ENCODE measurements around the gene SERINC4.

Gene SERINC4

DNA sequence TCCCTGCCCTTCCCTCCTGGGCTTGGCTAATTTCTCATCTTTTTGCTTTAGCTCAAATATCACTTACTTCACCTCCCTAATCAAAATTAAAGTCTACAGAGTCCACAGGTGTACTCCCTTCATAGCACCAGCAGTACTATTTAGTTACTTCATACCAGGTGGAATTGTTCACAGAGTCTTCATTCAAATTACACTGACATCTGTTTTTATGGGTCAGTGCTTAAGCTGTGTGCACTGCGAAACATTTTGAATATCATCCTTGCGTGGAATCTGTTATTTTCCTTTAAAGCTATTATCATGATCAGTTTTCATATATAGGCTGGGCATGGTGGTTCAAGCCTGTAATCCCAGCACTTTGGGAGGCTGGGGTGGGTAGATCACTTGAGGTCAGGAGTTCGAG is 10.6 kb downstream of the SERINC4 start:
- TF ChIP-seq RARB (CRISPR knock-in tag; IDR thresholded peaks at IDR 0.05) (no peak), TCF4 (CRISPR knock-in tag; IDR thresholded peaks at IDR 0.05; ENCODE audit: borderline replicate concordance) (no peak), ZC3H10 (CRISPR knock-in tag; IDR thresholded peaks at IDR 0.05) (no peak), SNAI2 (CRISPR knock-in tag; IDR thresholded peaks at IDR 0.05) (no peak), ZNF8 (CRISPR knock-in tag; IDR thresholded peaks at IDR 0.05) (no peak), ZFP30 (CRISPR knock-in tag; IDR thresholded peaks at IDR 0.05) (no peak), PPARA (CRISPR knock-in tag; IDR thresholded peaks at IDR 0.05; ENCODE audit: borderline replicate concordance) (no peak), ZFP3 (CRISPR knock-in tag; IDR thresholded peaks at IDR 0.05) (no peak), ESRRG (CRISPR knock-in tag; IDR thresholded peaks at IDR 0.05) (no peak), ARNTL (CRISPR knock-in tag; IDR thresholded peaks at IDR 0.05; ENCODE audit: borderline replicate concordance, low read depth) (no peak), ZNF565 (CRISPR knock-in tag; conservative IDR thresholded peaks at IDR 0.05; ENCODE audit: low read depth) (no peak)
- TF ChIP-seq, protein P1, sequence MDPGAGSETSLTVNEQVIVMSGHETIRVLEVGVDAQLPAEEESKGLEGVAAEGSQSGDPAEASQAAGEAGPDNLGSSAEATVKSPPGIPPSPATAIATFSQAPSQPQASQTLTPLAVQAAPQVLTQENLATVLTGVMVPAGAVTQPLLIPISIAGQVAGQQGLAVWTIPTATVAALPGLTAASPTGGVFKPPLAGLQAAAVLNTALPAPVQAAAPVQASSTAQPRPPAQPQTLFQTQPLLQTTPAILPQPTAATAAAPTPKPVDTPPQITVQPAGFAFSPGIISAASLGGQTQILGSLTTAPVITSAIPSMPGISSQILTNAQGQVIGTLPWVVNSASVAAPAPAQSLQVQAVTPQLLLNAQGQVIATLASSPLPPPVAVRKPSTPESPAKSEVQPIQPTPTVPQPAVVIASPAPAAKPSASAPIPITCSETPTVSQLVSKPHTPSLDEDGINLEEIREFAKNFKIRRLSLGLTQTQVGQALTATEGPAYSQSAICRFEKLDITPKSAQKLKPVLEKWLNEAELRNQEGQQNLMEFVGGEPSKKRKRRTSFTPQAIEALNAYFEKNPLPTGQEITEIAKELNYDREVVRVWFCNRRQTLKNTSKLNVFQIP (CRISPR knock-in tag; IDR thresholded peaks at IDR 0.05; ENCODE audit: borderline replicate concordance, low read depth), result no peak
- TF ChIP-seq, protein P2, sequence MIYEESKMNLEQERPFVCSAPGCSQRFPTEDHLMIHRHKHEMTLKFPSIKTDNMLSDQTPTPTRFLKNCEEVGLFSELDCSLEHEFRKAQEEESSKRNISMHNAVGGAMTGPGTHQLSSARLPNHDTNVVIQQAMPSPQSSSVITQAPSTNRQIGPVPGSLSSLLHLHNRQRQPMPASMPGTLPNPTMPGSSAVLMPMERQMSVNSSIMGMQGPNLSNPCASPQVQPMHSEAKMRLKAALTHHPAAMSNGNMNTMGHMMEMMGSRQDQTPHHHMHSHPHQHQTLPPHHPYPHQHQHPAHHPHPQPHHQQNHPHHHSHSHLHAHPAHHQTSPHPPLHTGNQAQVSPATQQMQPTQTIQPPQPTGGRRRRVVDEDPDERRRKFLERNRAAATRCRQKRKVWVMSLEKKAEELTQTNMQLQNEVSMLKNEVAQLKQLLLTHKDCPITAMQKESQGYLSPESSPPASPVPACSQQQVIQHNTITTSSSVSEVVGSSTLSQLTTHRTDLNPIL (CRISPR knock-in tag; IDR thresholded peaks at IDR 0.05; ENCODE audit: low read depth), result no peak
- TF ChIP-seq, protein P3, sequence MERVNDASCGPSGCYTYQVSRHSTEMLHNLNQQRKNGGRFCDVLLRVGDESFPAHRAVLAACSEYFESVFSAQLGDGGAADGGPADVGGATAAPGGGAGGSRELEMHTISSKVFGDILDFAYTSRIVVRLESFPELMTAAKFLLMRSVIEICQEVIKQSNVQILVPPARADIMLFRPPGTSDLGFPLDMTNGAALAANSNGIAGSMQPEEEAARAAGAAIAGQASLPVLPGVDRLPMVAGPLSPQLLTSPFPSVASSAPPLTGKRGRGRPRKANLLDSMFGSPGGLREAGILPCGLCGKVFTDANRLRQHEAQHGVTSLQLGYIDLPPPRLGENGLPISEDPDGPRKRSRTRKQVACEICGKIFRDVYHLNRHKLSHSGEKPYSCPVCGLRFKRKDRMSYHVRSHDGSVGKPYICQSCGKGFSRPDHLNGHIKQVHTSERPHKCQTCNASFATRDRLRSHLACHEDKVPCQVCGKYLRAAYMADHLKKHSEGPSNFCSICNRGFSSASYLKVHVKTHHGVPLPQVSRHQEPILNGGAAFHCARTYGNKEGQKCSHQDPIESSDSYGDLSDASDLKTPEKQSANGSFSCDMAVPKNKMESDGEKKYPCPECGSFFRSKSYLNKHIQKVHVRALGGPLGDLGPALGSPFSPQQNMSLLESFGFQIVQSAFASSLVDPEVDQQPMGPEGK (CRISPR knock-in tag; IDR thresholded peaks at IDR 0.05; ENCODE audit: borderline replicate concordance), result no peak
- no peak for ATAC-seq

DNA sequence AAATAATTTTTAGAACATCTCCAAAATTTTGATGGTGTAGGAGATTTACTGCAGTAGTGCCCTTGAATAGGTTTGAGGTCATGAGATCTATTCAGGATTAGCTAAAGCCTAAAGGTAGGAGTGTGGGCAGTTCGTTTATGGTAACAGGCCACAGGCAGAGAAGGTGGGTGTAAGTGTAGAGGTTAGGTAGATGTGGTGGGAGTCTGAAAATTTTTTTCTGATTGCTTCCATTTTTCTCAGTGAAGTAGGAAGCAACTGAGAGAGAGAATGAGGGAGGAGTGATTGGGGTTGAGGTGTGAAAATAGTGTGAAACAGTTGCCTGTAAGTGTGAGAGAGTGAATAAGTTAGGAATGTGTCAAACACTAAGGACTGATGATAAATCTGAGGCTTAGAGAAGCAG is 21.0 kb downstream of the SERINC4 start:
- TF ChIP-seq, protein P4, sequence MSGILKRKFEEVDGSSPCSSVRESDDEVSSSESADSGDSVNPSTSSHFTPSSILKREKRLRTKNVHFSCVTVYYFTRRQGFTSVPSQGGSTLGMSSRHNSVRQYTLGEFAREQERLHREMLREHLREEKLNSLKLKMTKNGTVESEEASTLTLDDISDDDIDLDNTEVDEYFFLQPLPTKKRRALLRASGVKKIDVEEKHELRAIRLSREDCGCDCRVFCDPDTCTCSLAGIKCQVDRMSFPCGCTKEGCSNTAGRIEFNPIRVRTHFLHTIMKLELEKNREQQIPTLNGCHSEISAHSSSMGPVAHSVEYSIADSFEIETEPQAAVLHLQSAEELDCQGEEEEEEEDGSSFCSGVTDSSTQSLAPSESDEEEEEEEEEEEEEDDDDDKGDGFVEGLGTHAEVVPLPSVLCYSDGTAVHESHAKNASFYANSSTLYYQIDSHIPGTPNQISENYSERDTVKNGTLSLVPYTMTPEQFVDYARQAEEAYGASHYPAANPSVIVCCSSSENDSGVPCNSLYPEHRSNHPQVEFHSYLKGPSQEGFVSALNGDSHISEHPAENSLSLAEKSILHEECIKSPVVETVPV (CRISPR knock-in tag; IDR thresholded peaks at IDR 0.05), result no peak
- TF ChIP-seq RARB (CRISPR knock-in tag; IDR thresholded peaks at IDR 0.05) (no peak), TOX (CRISPR knock-in tag; IDR thresholded peaks at IDR 0.05; ENCODE audit: borderline replicate concordance) (no peak), GLIS3 (CRISPR knock-in tag; IDR thresholded peaks at IDR 0.05) (no peak), TCF4 (CRISPR knock-in tag; IDR thresholded peaks at IDR 0.05; ENCODE audit: borderline replicate concordance) (no peak), PPARA (CRISPR knock-in tag; IDR thresholded peaks at IDR 0.05; ENCODE audit: borderline replicate concordance) (no peak), ISL1 (CRISPR knock-in tag; IDR thresholded peaks at IDR 0.05) (no peak), SNAI2 (CRISPR knock-in tag; IDR thresholded peaks at IDR 0.05) (no peak), BACH2 (CRISPR knock-in tag; IDR thresholded peaks at IDR 0.05; ENCODE audit: borderline replicate concordance) (no peak), ZFP30 (CRISPR knock-in tag; IDR thresholded peaks at IDR 0.05) (no peak), ARNTL (CRISPR knock-in tag; IDR thresholded peaks at IDR 0.05; ENCODE audit: borderline replicate concordance, low read depth) (no peak), ZFP3 (CRISPR knock-in tag; IDR thresholded peaks at IDR 0.05) (no peak), ZNF70 (CRISPR knock-in tag; IDR thresholded peaks at IDR 0.05) (no peak), CSDC2 (CRISPR knock-in tag; IDR thresholded peaks at IDR 0.05) (no peak)
- TF ChIP-seq, protein P3 (CRISPR knock-in tag; IDR thresholded peaks at IDR 0.05; ENCODE audit: borderline replicate concordance), result no peak
- TF ChIP-seq, protein P5, sequence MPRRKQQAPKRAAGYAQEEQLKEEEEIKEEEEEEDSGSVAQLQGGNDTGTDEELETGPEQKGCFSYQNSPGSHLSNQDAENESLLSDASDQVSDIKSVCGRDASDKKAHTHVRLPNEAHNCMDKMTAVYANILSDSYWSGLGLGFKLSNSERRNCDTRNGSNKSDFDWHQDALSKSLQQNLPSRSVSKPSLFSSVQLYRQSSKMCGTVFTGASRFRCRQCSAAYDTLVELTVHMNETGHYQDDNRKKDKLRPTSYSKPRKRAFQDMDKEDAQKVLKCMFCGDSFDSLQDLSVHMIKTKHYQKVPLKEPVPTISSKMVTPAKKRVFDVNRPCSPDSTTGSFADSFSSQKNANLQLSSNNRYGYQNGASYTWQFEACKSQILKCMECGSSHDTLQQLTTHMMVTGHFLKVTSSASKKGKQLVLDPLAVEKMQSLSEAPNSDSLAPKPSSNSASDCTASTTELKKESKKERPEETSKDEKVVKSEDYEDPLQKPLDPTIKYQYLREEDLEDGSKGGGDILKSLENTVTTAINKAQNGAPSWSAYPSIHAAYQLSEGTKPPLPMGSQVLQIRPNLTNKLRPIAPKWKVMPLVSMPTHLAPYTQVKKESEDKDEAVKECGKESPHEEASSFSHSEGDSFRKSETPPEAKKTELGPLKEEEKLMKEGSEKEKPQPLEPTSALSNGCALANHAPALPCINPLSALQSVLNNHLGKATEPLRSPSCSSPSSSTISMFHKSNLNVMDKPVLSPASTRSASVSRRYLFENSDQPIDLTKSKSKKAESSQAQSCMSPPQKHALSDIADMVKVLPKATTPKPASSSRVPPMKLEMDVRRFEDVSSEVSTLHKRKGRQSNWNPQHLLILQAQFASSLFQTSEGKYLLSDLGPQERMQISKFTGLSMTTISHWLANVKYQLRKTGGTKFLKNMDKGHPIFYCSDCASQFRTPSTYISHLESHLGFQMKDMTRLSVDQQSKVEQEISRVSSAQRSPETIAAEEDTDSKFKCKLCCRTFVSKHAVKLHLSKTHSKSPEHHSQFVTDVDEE (CRISPR knock-in tag; IDR thresholded peaks at IDR 0.05), result no peak
- TF ChIP-seq, protein P2 (CRISPR knock-in tag; IDR thresholded peaks at IDR 0.05; ENCODE audit: low read depth), result no peak
- TF ChIP-seq, protein P1 (CRISPR knock-in tag; IDR thresholded peaks at IDR 0.05; ENCODE audit: borderline replicate concordance, low read depth), result no peak
- no peak for ATAC-seq
